GM21717 (cell line): Measurements from ENCODE around the gene HTR2A.

ENCODE experiments used
- ATAC-seq: cut with Tn5 transposase; IDR thresholded peaks from one replicate; pipeline ENCODE4 v1.9.1; 2021; ENCODE audit warnings: mild to moderate bottlenecking, moderate library complexity; ENCODE audit not compliant: unreplicated experiment

The HTR2A gene

GRCh38 chr13:46874006-46874405, 22.8 kb downstream of the HTR2A start:
- no peak for ATAC-seq

GRCh38 chr13:46871557-46871956, 25.3 kb downstream of the HTR2A start:
- no peak for ATAC-seq

DNA sequence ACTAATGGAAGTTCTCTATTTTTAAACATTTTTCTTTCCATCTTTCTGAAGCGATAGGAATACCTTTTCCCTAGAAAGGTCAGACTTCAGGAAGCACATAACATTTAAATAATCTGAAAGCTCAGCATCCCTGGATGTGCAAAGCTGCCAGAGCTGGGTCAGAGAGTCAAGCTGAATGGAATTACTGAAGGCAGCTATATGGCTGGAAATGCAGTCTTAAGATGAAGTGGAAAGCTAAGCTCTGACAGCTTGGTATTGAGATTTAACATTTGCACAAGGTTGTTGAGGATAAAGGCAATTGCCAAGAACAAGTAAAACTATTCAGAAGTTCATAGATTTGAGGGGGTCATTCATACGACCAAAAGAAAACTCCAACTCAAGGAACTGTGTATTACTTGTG, 28.8 kb downstream of the HTR2A start:
- no peak for ATAC-seq

DNA sequence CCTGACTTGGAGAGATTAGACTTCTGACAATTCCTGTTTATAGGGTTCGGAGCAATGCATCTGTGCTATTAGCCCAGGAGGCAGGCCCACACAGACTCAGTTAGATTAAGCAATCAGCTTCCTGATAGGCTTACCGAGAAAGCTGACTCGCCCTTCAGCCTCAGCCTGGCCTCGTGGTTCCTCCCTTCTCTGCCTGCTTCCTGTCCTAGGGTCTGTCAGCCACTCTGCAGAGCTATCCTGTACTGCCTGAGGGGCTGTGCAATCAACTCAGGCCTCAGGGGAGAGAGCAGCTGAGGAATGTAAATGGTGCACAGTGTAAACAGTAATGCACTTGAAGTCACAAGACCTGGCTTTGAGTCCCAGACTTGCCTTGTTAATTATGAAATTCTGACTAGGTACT, 30.7 kb downstream of the HTR2A start:
- ATAC-seq: no peak

DNA sequence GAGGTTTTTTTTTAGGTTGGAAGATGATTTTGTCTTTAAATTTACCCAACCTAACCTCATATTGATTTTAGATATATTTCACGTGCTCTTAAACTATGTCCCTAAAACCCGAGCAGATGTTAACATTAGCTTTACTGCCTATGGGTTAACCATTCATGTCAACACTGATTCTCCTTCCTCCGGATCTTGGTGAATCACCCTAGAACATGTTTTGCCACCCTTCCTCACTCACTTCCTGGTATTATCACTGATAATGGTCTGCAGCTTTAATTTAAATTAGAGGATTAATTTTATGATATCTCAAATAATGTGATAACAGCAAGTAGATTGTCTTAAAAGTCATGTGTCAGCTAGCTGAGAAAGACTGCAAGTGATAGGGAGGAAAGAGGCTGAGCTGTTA, 31.9 kb downstream of the HTR2A start:
- ATAC-seq: no peak

GRCh38 chr13:46861959-46862358, 34.9 kb downstream of the HTR2A start:
- ATAC-seq: no peak

- no peak for ATAC-seq
Measured at GRCh38 chr13:46860722-46861121, 36.1 kb downstream of the HTR2A start.

- ATAC-seq: no peak
Measured at GRCh38 chr13:46858776-46859175, 38.1 kb downstream of the HTR2A start.

DNA sequence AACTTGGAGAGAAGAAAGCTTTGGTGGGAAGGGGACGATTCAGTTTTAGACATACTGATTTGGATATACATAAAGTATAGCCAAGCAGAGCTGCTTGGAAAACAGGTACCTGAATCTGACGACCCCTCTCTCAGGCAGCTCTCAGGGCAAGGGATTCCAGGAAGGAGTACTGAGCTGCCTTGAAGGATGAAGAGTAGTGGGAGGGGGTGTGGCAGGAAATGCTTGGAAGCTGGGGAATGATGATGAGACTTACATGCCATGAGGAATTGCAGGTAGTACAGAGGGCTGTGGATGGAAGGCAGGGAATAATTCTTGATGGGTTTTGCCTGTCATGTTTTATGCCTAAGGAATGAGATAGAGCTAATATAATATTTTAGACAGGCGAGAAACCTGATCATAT, 38.7 kb downstream of the HTR2A start:
- no peak for ATAC-seq

- no peak for ATAC-seq
Measured at GRCh38 chr13:46855664-46856063, 41.2 kb downstream of the HTR2A start.

DNA sequence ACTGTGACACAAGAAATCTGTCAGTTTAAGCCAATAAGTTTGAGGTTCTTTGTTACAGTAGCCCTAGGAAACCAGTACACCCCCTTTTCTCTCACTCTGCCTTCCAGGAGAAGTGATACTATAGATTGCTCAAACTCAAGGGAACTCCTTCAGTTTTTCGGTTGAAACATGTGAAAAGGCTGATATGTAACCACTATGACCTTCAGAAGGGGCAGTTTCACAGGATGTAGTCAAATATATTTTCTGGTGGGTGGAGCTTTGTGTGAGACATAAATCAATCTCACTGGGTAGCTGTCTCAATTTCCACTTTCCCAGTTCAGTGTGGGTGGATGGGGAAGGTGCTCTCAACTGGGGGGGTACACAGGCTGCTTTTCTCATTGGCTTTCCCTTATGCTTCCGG, 41.7 kb downstream of the HTR2A start:
- peak; percentile 60 for ATAC-seq

DNA sequence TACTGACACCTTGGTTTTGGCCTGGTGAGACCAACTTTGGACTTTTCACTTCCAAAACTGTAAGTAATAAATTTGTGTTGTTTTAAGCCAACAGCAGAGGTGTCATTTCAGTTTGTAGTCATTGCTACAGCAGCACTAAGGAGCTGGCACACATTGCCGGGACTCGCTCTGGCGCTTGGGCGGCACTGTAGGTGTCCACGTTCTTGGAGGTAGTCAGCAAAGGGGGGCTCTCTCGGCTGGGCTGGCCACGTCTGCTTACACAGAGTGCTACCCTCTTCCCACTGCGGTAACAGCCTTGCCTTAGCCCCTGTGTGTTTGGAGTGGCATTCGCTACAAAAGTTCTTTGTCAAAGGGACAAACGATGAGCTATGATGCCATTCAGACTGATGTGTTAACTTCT, 44.7 kb downstream of the HTR2A start:
- no peak for ATAC-seq

DNA sequence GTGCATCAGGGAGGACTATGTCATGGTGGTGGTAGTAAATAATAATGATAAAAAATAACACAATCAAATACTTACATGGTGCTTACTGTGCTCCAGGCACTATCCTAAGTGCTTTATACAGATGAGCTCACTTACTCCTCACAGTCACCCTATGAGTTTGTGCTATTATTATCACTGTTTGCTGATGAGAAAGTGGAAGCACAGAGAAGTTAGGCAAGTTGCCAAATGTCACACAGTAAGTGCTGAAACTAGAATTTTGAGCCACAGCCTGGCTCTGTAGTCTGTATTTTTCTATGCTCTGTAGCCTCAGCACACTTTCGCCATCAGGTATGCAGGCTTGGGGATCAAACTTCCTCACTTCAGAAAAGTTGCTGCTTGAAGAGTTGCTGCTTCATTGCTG, 46.6 kb downstream of the HTR2A start:
- ATAC-seq: no peak

DNA sequence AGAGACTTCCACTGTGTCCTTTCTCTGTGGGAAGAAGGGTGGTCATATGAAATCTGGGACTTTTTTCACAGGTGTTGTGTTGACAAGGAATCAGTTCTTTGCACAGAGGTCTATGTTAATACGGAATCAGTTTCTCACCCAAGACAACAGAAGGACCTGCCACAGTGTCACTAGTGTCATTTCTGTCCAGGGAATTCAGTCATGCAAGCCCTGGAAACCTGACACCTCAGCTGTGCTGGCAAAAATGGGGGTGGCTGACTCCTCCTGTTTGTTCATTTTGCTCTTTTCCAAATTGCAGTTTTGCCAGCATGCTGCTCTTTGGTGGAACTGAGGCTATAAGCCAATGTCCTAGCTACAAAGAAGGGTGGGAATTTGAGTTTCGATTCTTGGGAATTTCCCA, 50.1 kb downstream of the HTR2A start:
- no peak for ATAC-seq

DNA sequence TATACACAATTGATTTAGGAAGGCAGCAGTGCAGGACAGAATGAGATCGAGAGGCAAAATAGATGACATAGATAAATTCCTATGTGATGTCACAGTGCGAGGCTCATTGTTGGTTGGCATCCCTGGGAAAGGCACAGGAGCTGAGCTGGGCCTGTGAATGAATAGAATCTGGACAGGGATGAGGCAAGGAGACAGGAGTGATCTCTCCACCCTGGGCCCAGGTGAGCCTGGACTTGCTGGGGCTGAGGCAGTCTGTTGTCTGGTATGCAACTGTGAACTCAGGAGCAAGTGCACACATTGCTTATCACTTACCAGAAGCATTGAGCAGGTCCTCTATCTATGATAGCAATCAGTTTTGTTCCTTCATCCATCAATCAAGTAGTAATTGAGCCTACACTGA, 51.7 kb downstream of the HTR2A start:
- ATAC-seq: no peak

DNA sequence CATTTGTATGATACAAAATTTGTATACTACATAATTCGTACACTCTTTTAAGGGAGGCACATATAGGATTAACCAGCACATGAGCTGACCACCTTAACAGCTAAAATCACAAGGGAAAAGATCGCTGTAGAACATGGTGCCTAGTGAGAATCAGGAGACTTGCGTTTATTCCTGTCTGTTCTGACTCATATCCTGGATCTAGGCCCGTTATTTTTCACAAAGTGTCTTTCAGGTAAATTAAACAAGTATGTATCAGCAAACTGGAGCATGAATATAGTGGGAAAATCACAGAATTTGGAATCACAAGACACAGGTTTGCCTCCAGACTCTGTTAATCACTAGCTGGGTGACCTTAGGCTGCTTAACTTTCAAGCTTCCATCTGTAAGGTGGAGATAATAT, 52.4 kb downstream of the HTR2A start:
- no peak for ATAC-seq

DNA sequence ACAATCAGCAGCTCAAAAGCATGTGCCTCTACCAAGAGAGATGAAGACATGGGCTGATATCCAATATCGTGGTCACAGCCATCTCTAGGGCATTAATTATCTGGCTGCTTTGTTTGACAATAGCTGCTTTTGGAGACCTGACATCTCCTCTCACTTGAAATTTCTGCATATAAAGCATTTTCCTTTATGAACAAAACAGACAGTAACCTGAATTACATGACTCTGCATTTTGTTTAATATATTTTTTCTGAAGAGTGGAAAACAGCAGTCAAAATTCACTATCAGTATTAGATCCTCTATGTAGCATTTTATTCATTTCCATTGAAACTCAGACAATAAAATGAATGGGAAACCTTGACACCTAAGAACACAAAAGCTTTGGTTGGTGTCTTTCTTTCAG, 57.5 kb downstream of the HTR2A start:
- ATAC-seq: no peak

GRCh38 chr13:46834657-46835056, 62.2 kb downstream of the HTR2A start:
- ATAC-seq: no peak

DNA sequence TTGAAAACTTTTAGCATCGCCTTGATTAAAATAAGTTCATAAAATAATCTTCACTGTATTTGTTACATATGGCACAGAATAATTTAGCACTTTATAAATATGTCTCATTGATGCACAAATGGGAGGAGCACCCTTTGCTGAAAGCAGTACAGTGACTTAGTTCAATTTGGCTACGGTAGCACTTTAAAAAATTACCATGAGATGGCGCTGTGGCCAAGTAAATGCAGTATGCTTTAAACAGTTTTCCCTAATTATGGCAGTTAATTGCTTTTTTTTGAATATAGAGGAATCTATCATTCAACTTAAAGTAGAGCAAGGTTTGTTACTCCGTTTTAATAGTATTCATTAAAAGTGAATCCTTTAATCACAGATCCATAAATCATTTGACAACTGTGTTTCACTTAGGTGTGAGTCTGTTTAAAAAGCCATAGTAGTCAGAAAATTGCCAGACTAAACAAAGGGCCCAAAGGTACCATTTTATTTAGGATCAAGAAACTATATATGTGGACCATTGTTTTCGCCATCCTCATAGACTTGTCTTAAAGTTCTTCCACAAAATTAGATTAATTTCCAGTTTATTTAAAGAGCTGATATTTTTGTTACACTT, 65.2 kb downstream of the HTR2A start:
- ATAC-seq: no peak

DNA sequence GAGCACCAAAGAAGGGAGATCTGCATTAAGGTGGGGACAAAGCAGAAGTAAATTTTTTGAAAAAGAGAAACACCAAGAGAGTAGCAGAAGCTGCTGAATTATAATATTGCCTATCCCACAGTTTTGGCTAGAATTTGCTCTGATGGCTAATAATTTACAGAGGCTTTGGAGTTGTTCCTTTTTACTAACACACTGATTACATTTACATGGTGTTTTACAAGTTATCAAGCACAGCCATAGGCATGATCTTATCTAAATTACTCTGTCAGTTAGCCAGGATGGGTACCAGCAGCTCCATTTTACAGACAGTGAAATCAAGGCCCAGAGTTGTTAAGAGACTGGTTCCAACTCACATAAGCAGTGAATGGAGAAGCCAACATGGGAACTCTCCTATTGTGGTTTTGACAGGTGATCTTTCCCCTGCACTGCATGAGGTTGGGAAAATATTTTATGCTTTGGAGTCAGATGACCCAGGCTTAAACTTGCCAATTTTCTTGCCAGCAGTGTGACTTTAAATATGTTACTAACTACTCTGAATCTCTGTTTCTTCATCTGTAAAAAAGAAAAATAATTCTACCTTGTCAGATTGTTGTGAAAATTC, 66.3 kb downstream of the HTR2A start:
- no peak for ATAC-seq

GRCh38 chr13:46822551-46822950, 74.3 kb downstream of the HTR2A start:
- ATAC-seq: no peak

DNA sequence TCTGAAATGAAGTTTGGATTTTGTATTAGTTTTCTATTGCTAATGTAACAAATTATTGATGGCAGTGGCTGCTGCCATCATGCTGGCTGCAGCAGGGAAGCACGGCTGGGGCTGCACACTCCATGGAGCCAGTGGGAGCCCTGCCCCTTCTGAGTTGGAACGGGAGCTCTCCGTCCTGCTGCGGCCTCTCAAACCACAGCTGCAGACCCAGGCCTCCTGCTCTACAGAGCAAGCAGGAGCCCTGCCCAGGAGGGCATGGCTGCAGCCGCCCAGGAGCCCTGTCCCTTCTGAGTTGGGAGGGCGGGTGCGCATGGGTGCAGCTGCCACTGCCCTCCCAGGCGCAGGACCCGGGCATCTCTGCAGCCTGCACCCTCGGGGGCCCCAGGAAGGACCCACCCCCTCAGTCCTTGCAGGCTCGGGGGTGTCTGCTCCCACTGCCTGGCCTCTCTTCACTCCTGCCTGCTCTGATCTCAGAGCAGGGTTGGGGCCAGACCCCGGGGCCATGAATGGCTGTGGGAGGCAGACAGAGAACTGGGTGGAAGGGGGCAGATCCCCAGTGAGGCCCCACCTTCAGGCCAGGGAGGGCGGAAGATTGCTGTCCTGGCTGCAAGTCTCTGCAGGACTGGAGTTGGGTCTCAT, 78.9 kb downstream of the HTR2A start:
- no peak for ATAC-seq

DNA sequence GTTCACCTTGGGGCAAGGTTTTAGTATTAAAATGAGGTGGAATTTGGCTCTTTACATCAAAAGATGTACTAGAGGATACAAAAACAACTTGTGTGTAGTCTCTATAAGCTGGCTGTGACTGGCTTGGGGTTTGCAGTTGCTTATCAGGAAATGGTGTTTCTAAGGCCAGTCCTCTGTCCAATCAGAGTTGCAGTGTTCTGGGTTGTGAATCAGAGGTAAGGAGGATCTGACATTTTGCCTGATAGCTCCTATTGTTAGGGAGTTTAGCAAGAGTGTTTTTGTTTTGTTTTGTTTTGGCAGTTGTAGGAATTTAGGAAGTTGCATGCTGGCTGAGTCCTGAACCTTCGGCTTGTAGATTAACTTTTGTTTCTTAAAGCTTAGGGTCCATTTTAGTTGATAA, 79.8 kb downstream of the HTR2A start:
- no peak for ATAC-seq
